ENCODE results near the gene SSR3.
"Not testable (repeated sequence)": the region's sequence is repeated elsewhere in the genome, so short reads cannot be mapped to it uniquely, and the experiment has no call there.

The SSR3 gene

DNA sequence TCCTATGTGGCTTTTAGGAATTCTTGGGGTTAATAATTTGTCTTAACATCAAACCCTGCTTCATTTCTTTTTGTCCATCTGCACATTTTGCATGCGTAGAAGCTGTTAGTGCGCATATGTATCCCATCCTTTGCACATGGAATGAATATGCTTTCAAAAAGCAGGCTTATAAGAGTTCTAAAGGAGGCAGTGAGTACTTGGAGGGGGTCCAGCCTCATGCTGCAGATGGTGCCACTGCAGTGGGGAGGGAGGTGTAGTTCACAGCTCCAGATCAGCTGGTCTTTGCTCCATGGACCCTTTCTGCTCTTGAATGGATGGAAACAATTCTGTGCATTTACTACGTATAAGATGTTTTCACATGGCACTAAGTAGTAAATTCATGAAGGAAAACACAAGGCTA lies 20.7 kb upstream of the SSR3 start:
- no peak for FAIRE-seq

DNA sequence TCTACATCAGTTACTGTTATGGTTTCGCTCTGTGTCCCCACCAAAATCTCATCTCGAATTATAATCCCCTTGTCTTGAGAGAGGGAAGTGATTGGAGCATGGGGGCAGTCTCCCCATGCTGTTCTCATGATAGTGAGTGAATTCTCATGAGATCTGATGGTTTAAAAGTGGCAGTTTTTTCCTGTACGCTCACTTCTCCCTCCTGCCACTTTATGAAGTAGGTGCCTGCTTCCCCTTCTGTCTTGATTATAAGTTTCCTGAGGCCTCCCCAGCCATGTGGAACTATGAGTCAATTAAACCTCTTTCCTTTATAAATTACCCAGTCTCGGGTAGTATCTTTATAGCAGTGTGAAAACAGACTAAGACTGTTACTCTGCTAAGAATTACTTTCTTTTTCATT lies 15.0 kb upstream of the SSR3 start:
- not testable (repeated sequence) for FAIRE-seq

DNA sequence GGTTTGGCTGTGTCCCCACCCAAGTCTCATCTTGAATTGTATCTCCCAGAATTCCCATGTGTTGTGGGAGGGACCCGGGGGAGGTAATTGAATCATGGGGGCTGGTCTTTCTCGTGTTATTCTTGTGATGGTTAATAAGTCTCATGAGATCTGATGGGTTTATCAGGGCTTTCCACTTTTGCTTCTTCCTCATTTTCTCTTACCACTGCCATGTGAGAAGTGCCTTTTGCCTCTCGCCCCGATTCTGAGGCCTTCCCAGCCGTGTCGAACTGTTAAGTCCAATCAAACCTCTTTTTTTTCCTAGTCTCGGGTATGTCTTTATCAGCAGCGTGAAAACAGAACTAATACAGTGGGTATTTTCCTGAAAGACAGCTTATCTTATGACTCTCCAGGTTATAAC lies 14.1 kb upstream of the SSR3 start:
- FAIRE-seq, result not testable (repeated sequence)

DNA sequence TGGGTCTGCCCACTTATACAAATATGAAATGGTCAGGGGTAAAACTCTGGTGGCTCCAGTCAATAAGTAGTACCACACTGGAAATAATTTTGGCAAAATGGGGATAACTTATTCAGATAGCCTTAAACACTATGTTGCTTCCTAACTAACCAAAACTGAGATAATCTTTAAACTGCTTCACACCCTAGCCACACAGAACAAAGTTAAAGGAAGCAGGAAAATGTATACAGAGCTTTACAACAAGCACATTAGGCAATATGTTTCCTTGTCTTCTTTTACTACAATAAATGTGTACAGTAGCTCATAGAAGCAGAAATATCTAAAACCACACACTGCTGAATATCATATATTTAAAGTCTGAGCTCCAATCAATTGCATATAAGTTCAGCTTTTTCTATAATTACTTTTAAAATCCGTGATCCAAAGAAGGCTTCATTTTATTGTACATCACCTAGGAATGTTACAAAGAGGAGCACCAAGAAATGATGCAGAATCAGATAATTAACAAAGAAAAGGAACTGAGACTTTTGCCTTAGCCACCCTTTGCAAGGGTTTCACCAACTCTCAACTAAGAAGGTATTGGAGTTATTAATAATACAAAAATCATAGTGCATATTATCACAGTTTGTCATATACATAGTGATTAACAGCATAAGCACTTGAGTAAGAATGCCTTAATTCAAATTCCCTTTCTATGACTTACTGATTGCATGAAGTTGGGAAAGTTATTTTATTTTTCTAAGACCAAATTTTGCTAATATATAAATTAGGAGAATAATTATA lies 9.2 kb upstream of the SSR3 start:
- no peak for FAIRE-seq

DNA sequence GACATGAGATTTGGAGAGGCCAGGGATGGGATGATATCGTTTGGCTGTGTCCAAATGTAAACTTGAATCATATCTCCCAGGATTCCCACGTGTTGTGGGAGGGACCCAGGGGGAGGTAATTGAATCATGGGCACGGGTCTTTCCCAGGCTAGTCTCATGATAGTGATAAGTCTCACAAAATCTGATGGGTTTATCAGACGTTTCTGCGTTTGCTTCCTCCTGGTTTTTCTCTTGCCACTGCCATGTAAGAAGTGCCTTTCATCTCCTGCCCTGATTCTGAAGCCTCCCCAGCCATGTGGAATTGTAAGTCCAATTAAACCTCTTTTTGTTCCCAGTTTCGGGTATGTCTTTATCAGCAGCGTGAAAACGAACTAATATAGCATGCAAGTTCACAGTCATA lies 7.6 kb upstream of the SSR3 start:
- FAIRE-seq, result not testable (repeated sequence)

DNA sequence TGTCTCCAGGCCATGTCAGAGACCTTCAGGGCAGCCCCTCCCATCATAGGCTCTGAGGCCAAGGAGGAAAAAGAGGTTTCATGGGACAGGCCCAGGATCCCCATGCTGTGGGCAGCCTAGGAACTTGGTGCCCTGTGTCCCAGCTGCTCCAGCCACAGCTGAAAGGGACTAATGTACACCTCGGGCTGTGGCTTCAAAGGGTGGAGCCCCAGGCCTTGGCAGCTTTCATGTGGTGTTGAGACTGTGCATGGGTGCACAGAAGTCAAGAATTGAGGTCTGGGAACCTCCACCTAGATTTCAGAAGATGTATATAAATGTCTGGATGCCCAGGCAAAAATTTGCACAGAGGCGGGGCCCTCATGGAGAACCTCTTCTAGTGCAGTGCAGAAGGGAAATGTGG lies 6.6 kb upstream of the SSR3 start:
- no peak for FAIRE-seq

DNA sequence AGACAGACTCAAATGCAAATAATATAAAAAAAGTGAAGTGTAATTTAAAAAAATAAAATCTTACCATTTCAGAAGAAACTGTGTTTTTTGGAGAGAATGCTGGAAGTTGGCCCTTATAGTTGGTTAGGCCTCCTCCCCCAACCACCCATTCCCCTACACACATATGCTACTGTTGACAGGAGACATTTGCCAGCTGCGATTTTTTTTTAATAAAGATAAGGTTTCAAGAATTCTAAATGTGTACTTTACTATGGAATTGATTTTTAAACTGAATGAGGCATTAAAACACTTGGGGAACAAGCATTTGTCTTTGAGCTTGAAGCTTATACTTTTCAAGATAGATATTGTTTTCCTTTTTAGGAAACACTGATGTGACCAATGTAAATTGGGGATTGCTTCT lies 4.4 kb upstream of the SSR3 start:
- no peak for FAIRE-seq

DNA sequence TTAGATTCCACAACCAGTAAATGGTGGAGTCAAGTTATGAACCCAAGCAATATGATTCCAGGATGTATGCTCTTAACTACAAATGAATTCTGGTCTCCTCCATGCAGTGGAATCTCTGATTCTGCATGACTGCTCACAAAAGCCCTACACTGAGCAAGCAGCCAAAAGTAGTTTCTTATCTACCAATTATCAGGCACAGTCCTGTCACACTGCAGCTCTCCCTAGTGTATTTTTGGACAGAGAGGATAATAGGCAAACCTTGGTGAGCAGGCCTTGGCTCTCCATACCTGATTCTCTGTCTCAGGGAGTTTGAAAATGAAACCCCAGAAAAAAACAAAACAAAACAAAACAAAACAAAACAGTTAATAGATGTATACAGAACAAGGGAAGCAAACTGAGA lies 3.5 kb upstream of the SSR3 start:
- FAIRE-seq, result no peak

DNA sequence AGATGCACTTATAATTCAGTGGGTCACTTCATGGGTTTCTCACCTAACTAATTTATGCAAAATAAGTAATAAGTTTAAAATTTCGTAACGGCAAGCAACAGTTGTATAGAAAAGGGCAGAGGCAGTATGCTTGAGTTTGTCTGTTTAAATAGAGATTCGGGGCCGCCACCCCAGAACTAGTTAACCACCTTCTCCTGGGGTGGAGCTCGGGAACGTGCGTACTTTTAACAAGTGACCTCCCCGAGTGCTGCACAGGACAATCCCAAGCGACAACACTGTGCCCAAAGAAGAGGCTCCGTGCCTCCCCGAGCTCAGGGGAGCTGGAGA lies 439 bp downstream of the SSR3 start:
- FAIRE-seq, result no peak

DNA sequence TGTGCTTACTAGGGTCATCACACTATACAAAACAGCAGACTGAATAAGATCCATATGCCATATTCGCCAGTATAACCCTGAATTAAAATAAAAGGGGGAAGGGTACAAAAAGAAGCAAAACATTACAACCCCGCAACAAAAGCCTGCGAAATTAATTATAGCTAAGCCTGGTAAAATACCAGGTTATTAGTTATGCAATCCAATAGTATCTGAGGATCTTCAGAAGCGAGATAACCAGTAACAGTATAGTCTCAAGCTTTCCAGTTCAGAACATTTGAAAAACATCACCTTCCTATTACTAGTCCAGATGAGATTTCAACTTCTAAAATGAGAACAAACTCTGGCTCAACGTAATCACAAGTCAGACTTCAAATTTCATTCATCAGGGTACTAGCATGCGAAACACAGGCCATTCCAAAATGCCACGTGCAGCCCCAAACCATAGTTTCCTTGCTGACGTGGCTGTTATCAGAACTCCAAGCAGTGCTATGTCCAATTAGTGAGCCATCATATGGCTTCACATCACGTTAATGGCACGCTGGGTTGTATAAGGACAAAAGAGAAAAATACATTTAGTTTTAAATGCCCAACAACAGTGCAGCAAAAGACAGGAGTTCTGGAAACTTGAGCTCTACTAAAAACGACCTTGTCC lies 1.1 kb downstream of the SSR3 start:
- no peak for FAIRE-seq

DNA sequence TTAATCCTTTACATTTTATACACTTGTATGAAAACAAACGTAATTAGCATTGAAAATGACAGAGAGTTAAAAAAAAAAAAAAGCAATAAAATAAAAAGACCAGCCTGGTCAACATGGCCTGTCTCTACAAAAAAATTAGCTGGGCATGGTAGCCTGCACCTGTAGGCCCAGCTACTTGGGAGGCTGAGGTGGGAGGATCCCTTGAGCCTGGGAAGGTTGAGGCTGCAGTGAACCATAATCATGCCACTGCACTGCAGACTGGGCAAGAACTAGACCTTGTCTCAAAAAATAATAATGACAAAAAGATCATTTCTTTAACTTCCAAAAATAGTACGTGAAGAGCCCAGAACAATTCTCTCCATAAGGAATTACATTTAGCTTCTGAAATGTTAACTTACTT lies 1.9 kb downstream of the SSR3 start:
- FAIRE-seq, result no peak

DNA sequence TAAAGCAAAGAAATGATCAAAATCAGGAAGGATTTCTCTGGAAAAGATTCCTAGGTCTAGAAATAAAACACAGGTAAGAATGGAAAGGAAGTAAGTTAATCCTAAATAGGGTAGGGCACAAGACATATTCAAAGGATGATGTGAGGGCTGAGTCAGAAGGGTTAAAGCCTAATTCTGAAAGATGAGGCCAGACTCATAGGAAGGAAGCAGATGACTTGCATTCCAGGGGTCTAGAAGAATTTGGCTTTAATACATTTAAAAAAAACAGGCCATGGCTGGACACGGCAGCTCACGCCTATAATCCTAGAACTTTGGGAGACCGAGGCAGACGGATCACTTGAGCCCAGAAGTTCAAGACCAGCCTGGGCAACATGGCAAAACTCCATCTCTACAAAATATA lies 3.2 kb downstream of the SSR3 start:
- FAIRE-seq, result no peak

DNA sequence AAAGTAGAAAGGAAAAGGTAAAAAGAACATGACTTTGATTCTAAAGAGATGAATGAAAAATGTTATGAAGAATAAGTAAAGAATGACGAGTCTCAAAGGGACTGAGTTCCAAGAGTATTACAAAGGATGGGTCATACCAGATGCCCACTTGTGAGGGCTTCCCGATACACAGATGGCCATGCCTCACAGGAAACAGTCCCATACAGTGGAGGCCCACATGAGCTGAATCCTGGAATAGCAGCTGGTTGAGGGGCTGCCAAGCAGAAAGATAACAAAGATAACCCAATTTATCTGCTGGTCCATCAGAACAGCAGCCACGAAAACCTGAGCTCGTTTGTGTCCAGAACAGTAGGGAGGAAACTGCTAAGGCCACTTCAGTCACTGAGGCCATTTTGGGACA lies 3.7 kb downstream of the SSR3 start:
- no peak for FAIRE-seq

DNA sequence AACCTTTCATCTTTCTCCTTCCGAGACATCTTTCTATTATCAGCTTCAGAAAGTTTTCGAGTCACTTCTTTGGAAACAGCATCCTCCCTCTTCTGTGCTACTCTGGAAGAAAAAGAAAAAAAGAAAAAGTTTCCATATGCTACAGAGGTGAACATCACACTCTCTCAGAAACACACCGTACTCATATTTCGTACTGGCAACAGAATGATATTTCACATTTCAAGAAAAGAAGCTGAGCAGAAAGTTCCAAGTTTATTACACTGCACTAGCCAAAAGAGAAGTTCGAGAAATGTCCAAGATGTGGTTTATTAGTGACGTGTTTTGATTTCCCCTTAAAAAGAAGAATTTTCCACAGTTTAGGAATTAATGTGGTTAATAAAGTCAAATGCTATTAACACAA lies 6.0 kb downstream of the SSR3 start:
- no peak for FAIRE-seq

DNA sequence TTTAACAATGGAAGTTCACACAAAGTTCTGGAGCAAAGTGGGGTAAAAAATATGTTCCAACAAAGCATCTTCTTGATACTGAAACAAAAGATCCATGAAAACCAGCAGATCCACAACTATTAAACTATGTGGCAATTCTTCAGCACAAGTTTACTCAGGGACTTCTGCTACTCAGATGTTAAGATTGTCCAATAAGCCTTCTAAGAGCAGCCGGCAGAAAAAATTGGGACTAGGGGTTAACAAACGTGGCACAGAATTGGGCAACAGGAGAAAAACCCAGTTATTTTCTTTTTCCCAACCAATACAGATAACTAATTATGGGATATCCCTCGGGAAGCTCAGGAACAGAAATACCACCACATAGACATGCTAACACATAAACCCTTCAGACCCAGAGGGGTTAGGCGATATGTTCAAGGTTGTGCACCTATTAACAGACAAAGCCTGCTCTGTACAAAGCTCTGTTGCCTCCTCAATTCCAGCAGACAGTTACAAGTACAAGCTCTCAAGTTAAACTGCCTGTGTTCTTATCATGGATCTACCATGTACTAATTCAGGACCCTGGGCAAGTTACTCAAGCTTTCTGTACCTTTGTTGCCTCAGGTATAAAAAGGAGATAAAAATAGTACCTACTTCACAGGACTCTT lies 6.8 kb downstream of the SSR3 start:
- no peak for FAIRE-seq

DNA sequence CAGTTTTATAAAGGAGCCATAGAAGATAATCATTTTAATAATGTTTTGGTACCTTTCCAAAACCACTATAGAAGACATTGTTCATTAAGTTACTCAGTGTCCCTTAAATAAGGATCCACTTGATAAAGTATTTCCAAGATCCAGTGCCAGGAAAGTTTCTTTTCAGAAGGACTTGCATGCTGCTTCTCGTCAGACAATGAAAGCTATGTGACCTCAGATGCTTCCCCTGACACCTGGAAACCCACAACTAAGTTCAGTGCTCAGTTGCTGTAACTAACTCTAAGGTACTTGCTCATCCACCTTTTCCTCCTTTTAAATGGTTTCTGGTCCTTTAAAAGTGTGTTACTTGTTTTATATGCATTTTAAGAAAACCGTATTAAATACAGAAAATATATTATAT lies 7.3 kb downstream of the SSR3 start:
- FAIRE-seq, result no peak

DNA sequence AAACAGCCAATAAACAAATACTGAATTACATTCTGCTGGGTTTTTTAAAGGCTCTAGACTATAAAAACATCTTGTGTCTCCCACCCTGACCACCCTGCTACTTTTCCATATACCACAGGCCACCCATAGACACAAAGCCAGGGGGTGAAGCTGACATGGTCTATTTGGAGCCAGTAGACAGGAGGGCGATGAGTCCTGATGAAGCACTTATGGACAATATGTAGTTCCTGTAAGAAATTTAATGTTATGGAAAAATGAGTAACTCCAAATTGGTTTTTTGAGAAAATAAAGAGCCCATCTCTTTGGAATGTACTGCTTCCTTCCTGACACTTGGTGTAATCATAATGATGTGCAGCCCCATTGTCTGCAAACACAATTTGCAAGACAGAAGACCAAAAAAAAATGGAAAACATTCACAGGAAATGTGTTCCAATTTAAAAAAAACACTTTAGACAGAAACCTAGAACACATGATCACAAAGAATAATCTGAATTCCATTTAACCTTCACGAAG lies 11.8 kb downstream of the SSR3 start:
- no peak for FAIRE-seq

DNA sequence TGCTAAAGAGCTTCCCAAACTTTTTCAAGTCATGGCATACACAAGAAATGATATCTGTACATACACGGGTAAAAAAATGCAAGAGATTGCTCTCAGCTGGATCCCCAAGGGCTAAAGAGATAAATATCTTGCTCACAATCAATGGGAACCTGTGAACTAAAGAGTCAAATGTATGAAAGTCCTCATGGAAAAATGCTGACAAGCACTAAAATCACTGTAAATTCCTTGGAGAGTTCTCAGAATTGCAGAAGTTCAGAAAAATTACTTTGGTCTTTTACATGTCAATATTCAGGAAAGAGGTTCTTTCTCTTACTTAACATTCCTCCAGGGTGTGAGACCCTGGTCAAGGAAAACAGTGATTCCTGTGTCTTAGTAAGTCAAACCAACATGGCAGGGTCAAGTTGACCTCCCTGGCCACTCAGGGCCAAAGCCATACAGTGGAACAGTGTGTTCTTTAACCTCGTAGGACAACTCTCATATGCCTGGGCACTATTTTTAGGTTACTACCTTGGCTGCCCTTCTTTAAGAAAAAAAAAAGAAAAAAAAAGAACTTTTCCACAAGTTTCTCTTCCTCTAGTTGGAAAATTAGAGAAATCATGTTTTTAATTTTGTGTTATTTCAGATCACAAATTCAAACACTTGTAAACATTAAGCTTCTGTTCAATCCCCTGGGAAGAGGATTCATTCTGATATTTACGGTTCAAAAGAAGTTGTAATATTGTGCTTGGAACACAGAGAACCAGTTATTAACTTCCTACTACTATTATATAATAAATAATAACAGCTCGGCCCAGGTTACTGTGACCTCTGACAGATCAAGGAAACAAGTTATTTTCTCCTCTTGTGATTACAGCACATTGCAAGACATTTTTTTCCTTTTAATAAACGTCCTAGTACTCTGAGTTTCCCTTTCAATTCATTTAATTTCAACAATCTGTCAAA lies 12.5 kb downstream of the SSR3 start:
- no peak for FAIRE-seq

DNA sequence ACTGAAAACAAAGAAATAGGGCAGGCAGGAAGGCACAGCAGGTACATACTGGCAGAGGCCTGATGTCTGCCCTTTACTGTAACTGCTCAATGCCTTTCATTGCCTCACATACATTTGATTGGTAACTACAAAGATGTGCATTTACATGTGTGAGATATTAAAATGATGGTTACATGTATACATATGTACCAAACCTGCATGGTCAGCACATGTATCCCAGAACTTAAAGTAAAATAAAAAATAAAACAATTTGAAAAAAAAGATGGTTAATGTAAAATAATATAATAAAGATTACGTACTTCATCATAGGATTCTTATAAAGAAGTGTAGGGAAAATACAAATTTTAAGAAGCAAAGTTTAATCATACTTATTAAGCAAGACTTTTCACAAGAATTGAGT lies 15.1 kb downstream of the SSR3 start:
- FAIRE-seq, result no peak

DNA sequence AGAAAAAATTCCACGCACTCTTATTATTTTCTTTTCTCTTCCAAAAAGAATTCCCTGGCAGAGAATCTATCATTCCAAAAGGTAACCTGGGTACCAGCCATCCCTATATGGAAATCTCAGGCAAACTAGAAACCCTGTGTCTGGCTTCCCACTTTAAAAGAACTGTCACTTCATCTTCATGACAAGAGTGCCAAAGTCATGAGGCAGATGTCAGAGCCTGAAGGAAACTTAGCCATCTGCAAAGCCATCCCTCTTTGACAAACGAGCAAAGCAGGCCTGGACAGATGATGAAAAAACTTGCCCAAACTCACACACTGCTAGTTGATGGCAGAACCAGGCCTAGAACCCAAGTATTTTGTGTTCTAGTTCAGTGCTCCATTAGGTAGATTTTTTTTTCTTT lies 15.9 kb downstream of the SSR3 start:
- no peak for FAIRE-seq

DNA sequence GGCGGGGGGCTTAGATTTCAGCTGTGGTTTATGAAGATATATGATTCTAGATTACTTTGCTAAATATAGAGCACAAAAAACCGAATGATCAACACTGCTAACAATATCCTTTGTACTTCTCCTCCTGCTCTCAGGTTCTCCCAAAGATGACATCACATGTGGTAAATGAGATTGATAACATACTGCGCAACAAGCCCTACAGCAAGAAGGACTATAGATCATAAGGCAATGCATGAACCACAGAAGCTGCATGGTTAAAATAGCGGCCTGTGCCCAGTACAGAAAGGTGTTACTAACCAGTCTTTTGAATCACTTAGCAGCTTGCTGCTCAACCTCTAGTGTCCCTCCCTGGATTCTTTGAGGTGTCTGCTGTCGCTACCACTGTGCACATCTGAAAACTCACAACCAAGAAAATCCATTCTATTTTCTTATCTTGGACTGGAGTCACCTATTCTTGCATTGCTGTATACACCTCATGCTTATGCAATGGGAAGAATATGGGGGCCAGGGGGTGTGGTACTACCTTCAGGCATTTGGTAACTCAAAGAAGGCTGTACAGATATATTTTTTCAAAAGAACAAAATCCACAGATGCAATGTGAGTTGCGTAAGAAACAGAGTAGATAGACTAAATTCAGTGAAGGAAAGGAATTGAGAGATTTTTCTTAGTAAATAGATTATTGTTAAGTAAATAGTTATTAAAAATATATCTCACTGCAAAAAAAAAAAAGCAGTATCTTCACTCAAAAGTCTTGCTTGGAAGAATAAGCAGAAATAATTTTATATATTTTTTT lies 18.2 kb downstream of the SSR3 start:
- no peak for FAIRE-seq

DNA sequence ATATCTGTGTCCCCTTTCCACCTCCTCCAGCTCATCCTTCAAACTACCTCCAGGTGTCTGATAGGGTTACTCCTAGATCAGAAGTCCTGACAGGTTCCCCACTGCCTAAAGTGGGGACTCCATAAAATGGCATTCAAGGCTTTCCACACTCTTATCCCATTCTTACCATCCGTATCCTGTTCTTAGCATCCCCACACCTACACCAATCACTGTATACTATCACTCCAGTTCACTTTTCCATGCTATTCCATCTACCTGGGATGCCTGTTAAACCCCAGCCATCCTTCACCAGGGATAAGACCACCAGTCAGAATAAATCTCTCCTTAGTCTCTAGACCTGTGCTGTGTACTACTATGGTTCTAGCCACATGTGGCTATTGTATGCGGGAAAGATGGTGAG lies 19.1 kb downstream of the SSR3 start:
- no peak for FAIRE-seq

Measured in A204.1 (cell line).